Kidney epithelial cell (primary cell): ENCODE results near the gene NRG3. TPM values are rescaled to one million over a fixed set of nuclear protein-coding genes. Genes with fewer than 3 reads are reported as not detected.
"Not testable (repeated sequence)": the region's sequence is repeated elsewhere in the genome, so short reads cannot be mapped to it uniquely, and the experiment has no call there.

Experiments used
- DNase-seq: peaks from one replicate; pipeline ENCODE4 v3.0.0-alpha.2; 2010; ENCODE audit warnings: low read depth
- H3K27me3 ChIP-seq: 2 replicates; pipeline ENCODE4 v1.6.0; 2011; ENCODE audit warnings: low read length; ENCODE audit not compliant: control insufficient read depth, insufficient read depth
- H3K36me3 ChIP-seq: 2 replicates; pipeline ENCODE4 v1.5.1; 2011; ENCODE audit warnings: low read length; ENCODE audit not compliant: control insufficient read depth, insufficient read depth
- H3K4me3 ChIP-seq: 2 replicates; pipeline ENCODE4 v1.5.1; 2011; ENCODE audit warnings: low read depth, mild to moderate bottlenecking, control low read depth, low read length
- CTCF ChIP-seq: IDR thresholded peaks from 2 replicates; pipeline ENCODE4 v1.5.1; 2011; ENCODE audit warnings: mild to moderate bottlenecking, moderate library complexity, low read length, control low read depth, inconsistent platforms; ENCODE audit not compliant: insufficient read depth, poor library complexity, severe bottlenecking
- total RNA-seq: library from RNA; depleted of rRNA; stranded (reverse); fragments of >200 nt; gene quantifications from 2 replicates; pipeline ENCODE4 v1.2.3, GENCODE V29; 2015

The NRG3 gene
- total RNA-seq, 1 donor from 2014 or later: 10.2 TPM

- Histone ChIP-seq H3K36me3 (no peaks in the 10 kb centered on the region), H3K27me3 (no peaks in the 10 kb centered on the region), H3K4me3 (no peak overlapping the region)
- no peak for TF ChIP-seq CTCF
- DNase-seq: no peak
Measured at GRCh38 chr10:82040336-82040735, 165.3 kb downstream of the NRG3 start.

DNA sequence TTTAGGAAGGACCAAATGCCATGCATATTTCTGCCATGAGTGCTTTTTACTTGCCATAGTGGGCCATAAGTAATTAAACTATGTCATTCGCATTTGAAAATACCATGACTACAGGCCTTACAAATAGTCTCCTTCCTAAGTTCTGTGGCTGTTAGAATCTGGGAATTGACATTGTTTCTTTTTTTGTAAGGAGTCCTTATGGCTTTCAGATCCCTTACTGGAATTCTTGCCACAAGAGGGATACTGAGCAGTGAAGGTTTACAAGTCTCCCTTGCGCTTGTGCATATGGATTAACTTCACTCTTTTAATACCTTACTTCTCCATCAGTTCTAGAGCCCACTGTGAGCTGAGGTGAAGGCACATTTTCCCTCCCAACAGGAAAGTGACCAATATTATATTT lies 166.0 kb downstream of the NRG3 start:
- peak; percentile 10 for TF ChIP-seq CTCF
- Histone ChIP-seq H3K4me3 (no peak overlapping the region), H3K27me3 (no peaks in the 10 kb centered on the region), H3K36me3 (no peaks in the 10 kb centered on the region)
- no peak for DNase-seq

- H3K27me3 ChIP-seq: no peaks in the 10 kb centered on the region
- no peak overlapping the region for H3K4me3 ChIP-seq
- no peak for DNase-seq
- no peaks in the 10 kb centered on the region for H3K36me3 ChIP-seq
- TF ChIP-seq CTCF: no peak
Measured at GRCh38 chr10:82056391-82056790, 181.4 kb downstream of the NRG3 start.

GRCh38 chr10:82067192-82067591 lies 192.2 kb downstream of the NRG3 start:
- H3K4me3 ChIP-seq, H3K36me3 ChIP-seq, H3K27me3 ChIP-seq, DNase-seq: not testable (repeated sequence)

DNA sequence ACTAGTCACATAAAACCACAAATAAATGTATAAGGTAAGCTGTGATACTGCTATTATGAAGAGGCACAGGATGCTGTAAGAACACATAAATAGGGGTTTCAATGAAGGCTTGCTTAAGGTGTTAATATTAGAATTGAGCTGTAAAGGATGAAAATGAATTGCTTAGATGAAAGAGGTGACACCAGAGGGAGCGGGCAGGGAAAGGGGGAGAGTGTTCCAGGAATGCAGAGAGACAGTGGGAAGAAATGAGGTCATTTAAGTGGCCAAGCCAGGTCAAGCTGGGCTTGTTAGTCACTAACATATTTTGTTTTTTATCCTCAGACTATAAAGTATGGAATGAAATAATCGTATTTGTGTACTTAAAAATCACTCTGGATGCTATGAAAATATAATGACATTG lies 193.5 kb downstream of the NRG3 start:
- Histone ChIP-seq H3K4me3 (no peak overlapping the region), H3K27me3 (no peaks in the 10 kb centered on the region), H3K36me3 (no peaks in the 10 kb centered on the region)
- TF ChIP-seq CTCF: no peak
- DNase-seq: no peak

DNA sequence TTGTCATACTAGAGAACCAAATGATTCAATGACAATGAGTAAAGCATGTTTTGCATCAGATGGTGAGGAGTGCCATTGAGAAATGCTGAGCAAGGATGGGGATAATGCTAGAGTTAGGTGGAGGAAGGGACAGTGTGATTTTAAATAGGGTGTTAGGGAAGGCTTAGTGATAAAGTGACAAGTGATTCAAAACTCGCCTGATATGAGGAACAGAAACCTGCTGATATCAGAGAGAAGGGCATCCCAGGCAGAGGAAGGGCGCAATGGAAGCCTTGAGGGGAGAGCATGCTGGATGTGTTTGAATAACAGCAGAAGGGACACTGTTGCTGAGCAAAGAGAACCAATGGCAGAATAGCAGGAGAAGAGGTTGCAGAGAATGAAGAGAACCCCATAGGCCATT lies 196.2 kb downstream of the NRG3 start:
- Histone ChIP-seq H3K4me3 (no peak overlapping the region), H3K36me3 (no peaks in the 10 kb centered on the region), H3K27me3 (no peaks in the 10 kb centered on the region)
- no peak for DNase-seq
- TF ChIP-seq CTCF: no peak
